MM.1S (cell line): Measurements from ENCODE around the gene CSPG5.

ENCODE experiments used
- DNase-seq: peaks from one replicate; pipeline ENCODE4 v3.0.0-alpha.2; 2015
- H2AFZ ChIP-seq: fragments of 300-600 bp; sonication (generic); 2 replicates; pipeline ENCODE4 v1.6.0; 2016; ENCODE audit warnings: antibody characterized with exemption, low read length
- H3F3A ChIP-seq: fragments of 300-600 bp; sonication (generic); 2 replicates; pipeline ENCODE4 v1.6.1; 2016; ENCODE audit warnings: mild to moderate bottlenecking, antibody characterized with exemption, low read length, moderate library complexity, mixed read lengths; ENCODE audit not compliant: insufficient read depth
- H3K27ac ChIP-seq: fragments of 300-600 bp; sonication (generic); 2 replicates; pipeline ENCODE4 v1.5.1; 2016; ENCODE audit warnings: mild to moderate bottlenecking, low read length
- H3K27me3 ChIP-seq: fragments of 300-600 bp; sonication (generic); replicated peaks from 2 replicates; pipeline ENCODE4 v1.6.0; 2016; ENCODE audit warnings: low read length; ENCODE audit not compliant: insufficient read depth
- H3K36me3 ChIP-seq: fragments of 300-600 bp; sonication (generic); replicated peaks from 2 replicates; pipeline ENCODE4 v1.6.1; 2016; ENCODE audit warnings: mild to moderate bottlenecking, low read length, mixed read lengths; ENCODE audit not compliant: insufficient read depth
- H3K4me1 ChIP-seq: fragments of 300-600 bp; sonication (generic); 2 replicates; pipeline ENCODE4 v1.6.1; 2016; ENCODE audit warnings: low read length, mixed read lengths
- H3K4me2 ChIP-seq: fragments of 300-600 bp; sonication (generic); 2 replicates; pipeline ENCODE4 v1.6.0; 2016; ENCODE audit warnings: low read depth, low read length
- H3K4me3 ChIP-seq: fragments of 300-600 bp; sonication (generic); 2 replicates; pipeline ENCODE4 v1.5.1; 2016; ENCODE audit warnings: low read length, mixed read lengths
- H3K79me2 ChIP-seq: fragments of 300-600 bp; sonication (generic); 2 replicates; pipeline ENCODE4 v1.6.1; 2016; ENCODE audit warnings: mixed run types, low read length, mixed read lengths
- H3K9ac ChIP-seq: fragments of 300-600 bp; sonication (generic); 2 replicates; pipeline ENCODE4 v1.6.1; 2016; ENCODE audit warnings: low read length, mixed read lengths
- H3K9me2 ChIP-seq: fragments of 300-600 bp; sonication (generic); replicated peaks from 2 replicates; pipeline ENCODE4 v1.6.1; 2016; ENCODE audit warnings: mild to moderate bottlenecking, low read length, mixed read lengths; ENCODE audit not compliant: insufficient read depth
- H3K9me3 ChIP-seq: fragments of 300-600 bp; sonication (generic); replicated peaks from 2 replicates; pipeline ENCODE4 v1.6.1; 2016; ENCODE audit warnings: mild to moderate bottlenecking, low read length, mixed read lengths; ENCODE audit not compliant: insufficient read depth
- H4K20me1 ChIP-seq: fragments of 300-600 bp; sonication (generic); 2 replicates; pipeline ENCODE4 v1.6.1; 2016; ENCODE audit warnings: mild to moderate bottlenecking, low read length, moderate library complexity, mixed read lengths; ENCODE audit not compliant: insufficient read depth
- CTCF ChIP-seq: fragments of 300-600 bp; sonication (generic); IDR thresholded peaks from 2 replicates; pipeline ENCODE4 v1.5.1; 2016; ENCODE audit warnings: antibody characterized with exemption, low read length, mixed read lengths
- EZH2 ChIP-seq: fragments of 300-600 bp; sonication (generic); optimal IDR thresholded peaks from 2 replicates; pipeline ENCODE3; 2017; ENCODE audit warnings: low read depth, mild to moderate bottlenecking, antibody characterized with exemption, low read length, mixed read lengths
- EZH2phosphoT487 ChIP-seq: fragments of 300-600 bp; sonication (generic); IDR thresholded peaks from 2 replicates; pipeline ENCODE4 v1.6.1; 2018; ENCODE audit warnings: antibody characterized with exemption, low read length

Gene CSPG5

DNA sequence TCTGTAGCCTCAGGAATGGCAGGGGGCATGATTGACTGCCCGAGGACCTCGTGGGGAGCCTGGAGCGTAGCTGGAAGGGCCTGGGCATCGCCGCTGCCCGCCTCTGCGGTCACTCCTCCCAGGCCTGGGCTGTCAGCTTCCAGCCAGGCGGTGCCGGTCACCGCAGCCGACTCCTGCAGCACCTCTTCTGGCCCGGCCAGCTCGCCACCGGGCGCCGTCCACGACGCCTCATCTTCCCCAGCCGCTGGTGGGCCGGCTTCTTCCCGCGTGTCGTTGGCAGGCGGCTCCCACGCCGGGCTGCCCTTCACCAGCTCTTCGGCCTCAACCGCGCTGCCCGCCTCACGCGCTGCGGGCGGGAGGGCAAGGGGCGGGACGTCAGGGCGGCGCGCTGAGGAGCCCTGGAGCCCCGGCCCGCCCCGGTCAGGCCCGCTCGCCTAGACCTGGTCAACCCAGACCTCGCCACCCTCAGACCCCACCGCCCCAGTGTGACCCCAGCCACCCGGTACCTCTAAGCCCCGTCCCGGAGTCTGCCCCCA is 1.0 kb downstream of the CSPG5 start:
- Histone ChIP-seq H4K20me1 (no peaks in the 10 kb centered on the region), H2AFZ (peak overlapping the region; percentile 66), H3K9ac (no peak overlapping the region), H3K27ac (no peak overlapping the region), H3F3A (peaks cover 7% of the 10 kb centered on the region), H3K4me1 (no peaks in the 10 kb centered on the region), H3K36me3 (no peaks in the 10 kb centered on the region), H3K9me2 (no peaks in the 10 kb centered on the region), H3K4me2 (peak overlapping the region; percentile 66; the same call in 1 of the 2 replicates), H3K4me3 (peak overlapping the region; percentile 50; the same call in 1 of the 2 replicates), H3K79me2 (no peaks in the 10 kb centered on the region), H3K27me3 (peaks cover 13% of the 10 kb centered on the region), H3K9me3 (no peaks in the 10 kb centered on the region)
- no peak for DNase-seq
- no peak for TF ChIP-seq EZH2
- no peak for TF ChIP-seq EZH2phosphoT487
- no peak for TF ChIP-seq CTCF

GRCh38 chr3:47573190-47574172 is 5.2 kb downstream of the CSPG5 start:
- H3K4me1 ChIP-seq, result no peaks in the 10 kb centered on the region
- no peaks in the 10 kb centered on the region for H4K20me1 ChIP-seq
- H3K9me3 ChIP-seq, result no peaks in the 10 kb centered on the region
- no peak for DNase-seq
- no peak overlapping the region for H3K4me3 ChIP-seq
- no peak overlapping the region for H3K4me2 ChIP-seq
- no peak overlapping the region for H3K27ac ChIP-seq
- no peaks in the 10 kb centered on the region for H3F3A ChIP-seq
- H3K79me2 ChIP-seq, result no peaks in the 10 kb centered on the region
- no peaks in the 10 kb centered on the region; the same call in 1 of the 2 replicates for H3K27me3 ChIP-seq
- no peaks in the 10 kb centered on the region for H3K36me3 ChIP-seq
- TF ChIP-seq CTCF (no peak), EZH2phosphoT487 (no peak), EZH2 (no peak)
- no peaks in the 10 kb centered on the region for H3K9me2 ChIP-seq
- H2AFZ ChIP-seq, result no peak overlapping the region
- H3K9ac ChIP-seq, result no peak overlapping the region

GRCh38 chr3:47571391-47572175 is 7.1 kb downstream of the CSPG5 start:
- no peak overlapping the region for H3K27ac ChIP-seq
- no peaks in the 10 kb centered on the region for H3K27me3 ChIP-seq
- no peaks in the 10 kb centered on the region for H3K9me3 ChIP-seq
- no peaks in the 10 kb centered on the region for H4K20me1 ChIP-seq
- no peak for DNase-seq
- no peaks in the 10 kb centered on the region for H3K4me1 ChIP-seq
- no peak overlapping the region for H3K9ac ChIP-seq
- TF ChIP-seq CTCF, result no peak
- TF ChIP-seq EZH2phosphoT487, result no peak
- no peak for TF ChIP-seq EZH2
- no peaks in the 10 kb centered on the region for H3K36me3 ChIP-seq
- no peaks in the 10 kb centered on the region for H3K79me2 ChIP-seq
- no peak overlapping the region for H2AFZ ChIP-seq
- H3K4me3 ChIP-seq, result no peak overlapping the region
- H3K9me2 ChIP-seq, result no peaks in the 10 kb centered on the region
- no peak overlapping the region for H3K4me2 ChIP-seq
- no peaks in the 10 kb centered on the region for H3F3A ChIP-seq
